Measurements from ENCODE around the gene ROR2. TPM values are rescaled to one million over a fixed set of nuclear protein-coding genes. Genes with fewer than 3 reads are reported as not detected.

Gene ROR2
- total RNA-seq, 1 experiment from 2014 or later, result 5.9 TPM

DNA sequence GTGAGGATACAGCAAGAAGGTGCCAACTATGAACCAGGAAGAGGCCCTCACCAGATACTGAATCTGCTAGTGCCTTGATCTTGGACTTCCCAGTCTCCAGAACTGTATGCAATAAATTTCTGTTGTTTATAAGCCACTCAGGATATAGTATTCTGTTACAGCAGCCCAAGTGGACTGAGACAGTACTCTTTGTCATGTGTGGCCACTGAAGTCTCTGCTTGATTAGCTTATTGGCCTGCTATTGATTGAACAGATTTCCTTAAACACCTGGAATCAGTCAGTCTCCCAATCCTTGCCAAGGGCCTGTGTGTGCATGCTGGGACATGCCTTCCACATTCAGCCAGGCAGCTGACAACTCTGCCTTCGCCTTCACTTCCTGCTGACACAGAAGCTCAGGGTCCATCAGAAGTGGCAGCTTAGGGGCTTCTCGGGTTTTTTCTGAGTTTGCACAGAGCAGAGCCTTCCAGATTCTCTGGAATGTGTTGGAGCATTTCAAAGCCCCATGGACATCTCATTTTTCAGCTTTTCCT is 13.7 kb upstream of the ROR2 start:
- CTCF ChIA-PET, result interaction anchor here (0.6 kb wide), 1 partner anchor 9 kb away, joined by 3 read pairs; no protein-coding TSS in a partner anchor

DNA sequence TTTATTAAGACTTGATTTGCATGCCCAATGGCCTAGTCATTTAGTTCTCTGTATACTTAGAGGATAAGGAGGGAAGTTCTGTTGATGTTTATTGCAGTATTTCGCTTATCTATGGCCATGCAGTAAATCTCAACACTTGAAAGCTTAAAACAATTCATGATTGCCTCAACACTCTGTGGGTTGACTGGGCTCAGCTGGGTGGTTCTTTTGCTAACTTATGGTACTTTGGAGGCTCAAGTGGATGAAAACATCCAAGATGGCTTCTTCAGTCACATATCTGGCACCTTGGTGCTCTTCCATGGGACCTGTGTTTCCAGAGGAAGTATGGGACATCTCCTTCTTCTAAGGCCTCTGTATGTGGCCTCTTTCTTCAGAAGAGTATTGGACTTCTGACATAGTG is 10.3 kb upstream of the ROR2 start:
- Histone ChIP-seq H3K27ac (ENCODE audit: low read length) (no peak overlapping the region), H3K27me3 (ENCODE audit: control insufficient read depth, insufficient read depth, low read length) (no peaks in the 10 kb centered on the region), H3K9me3 (ENCODE audit: control insufficient read depth, insufficient read depth, low read depth, low read length) (no peaks in the 10 kb centered on the region), H3K36me3 (ENCODE audit: control insufficient read depth, insufficient read depth, low read length) (no peaks in the 10 kb centered on the region), H3K4me3 (ENCODE audit: low read depth in 2 of 2, low read length in 2 of 2) (no peak overlapping the region), H3K4me1 (ENCODE audit: control insufficient read depth, insufficient read depth, low read length) (no peaks in the 10 kb centered on the region)
- intact Hi-C loops (cut with micrococcal nuclease; ENCODE audit: unreplicated experiment) (no loop called here), in situ Hi-C loops (cut with HindIII; ENCODE audit: low pct_unique_long_range_greater_than_20kb, low sequenced_read_pairs) (no loop called here)
- DNase-seq (ENCODE audit: low read depth, low spot score) (no peak), ATAC-seq (no peak)
- TF ChIP-seq, protein P1, sequence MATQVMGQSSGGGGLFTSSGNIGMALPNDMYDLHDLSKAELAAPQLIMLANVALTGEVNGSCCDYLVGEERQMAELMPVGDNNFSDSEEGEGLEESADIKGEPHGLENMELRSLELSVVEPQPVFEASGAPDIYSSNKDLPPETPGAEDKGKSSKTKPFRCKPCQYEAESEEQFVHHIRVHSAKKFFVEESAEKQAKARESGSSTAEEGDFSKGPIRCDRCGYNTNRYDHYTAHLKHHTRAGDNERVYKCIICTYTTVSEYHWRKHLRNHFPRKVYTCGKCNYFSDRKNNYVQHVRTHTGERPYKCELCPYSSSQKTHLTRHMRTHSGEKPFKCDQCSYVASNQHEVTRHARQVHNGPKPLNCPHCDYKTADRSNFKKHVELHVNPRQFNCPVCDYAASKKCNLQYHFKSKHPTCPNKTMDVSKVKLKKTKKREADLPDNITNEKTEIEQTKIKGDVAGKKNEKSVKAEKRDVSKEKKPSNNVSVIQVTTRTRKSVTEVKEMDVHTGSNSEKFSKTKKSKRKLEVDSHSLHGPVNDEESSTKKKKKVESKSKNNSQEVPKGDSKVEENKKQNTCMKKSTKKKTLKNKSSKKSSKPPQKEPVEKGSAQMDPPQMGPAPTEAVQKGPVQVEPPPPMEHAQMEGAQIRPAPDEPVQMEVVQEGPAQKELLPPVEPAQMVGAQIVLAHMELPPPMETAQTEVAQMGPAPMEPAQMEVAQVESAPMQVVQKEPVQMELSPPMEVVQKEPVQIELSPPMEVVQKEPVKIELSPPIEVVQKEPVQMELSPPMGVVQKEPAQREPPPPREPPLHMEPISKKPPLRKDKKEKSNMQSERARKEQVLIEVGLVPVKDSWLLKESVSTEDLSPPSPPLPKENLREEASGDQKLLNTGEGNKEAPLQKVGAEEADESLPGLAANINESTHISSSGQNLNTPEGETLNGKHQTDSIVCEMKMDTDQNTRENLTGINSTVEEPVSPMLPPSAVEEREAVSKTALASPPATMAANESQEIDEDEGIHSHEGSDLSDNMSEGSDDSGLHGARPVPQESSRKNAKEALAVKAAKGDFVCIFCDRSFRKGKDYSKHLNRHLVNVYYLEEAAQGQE (IDR thresholded peaks at IDR 0.05; ENCODE audit: insufficient read depth in 1 of 2, low read depth in 2 of 2, low read length in 1 of 2), result no peak
- no peak for TF ChIP-seq SIN3A (IDR thresholded peaks at IDR 0.05; ENCODE audit: borderline replicate concordance, insufficient read depth, low read depth, low read length)
- TF ChIP-seq, protein P2, sequence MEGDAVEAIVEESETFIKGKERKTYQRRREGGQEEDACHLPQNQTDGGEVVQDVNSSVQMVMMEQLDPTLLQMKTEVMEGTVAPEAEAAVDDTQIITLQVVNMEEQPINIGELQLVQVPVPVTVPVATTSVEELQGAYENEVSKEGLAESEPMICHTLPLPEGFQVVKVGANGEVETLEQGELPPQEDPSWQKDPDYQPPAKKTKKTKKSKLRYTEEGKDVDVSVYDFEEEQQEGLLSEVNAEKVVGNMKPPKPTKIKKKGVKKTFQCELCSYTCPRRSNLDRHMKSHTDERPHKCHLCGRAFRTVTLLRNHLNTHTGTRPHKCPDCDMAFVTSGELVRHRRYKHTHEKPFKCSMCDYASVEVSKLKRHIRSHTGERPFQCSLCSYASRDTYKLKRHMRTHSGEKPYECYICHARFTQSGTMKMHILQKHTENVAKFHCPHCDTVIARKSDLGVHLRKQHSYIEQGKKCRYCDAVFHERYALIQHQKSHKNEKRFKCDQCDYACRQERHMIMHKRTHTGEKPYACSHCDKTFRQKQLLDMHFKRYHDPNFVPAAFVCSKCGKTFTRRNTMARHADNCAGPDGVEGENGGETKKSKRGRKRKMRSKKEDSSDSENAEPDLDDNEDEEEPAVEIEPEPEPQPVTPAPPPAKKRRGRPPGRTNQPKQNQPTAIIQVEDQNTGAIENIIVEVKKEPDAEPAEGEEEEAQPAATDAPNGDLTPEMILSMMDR (IDR thresholded peaks at IDR 0.05), result no peak
- TF ChIP-seq TCF7L2 (IDR thresholded peaks at IDR 0.05; ENCODE audit: low read depth, low read length), result no peak
- no peak for TF ChIP-seq POLR2AphosphoS5 (IDR thresholded peaks at IDR 0.05; ENCODE audit: low read depth, low read length)
- ChIA-PET CTCF (no interaction called here), POLR2A (no interaction called here)
- BruUV-seq (replicated peaks), result no TSS peak

More for the DNA sequence above, 13.7 kb upstream of the ROR2 start:
- intact Hi-C loops (cut with micrococcal nuclease; ENCODE audit: unreplicated experiment) (no loop called here), in situ Hi-C loops (cut with HindIII; ENCODE audit: low pct_unique_long_range_greater_than_20kb, low sequenced_read_pairs) (no loop called here)
- no TSS peak for BruUV-seq (replicated peaks)
- POLR2A ChIA-PET, result no interaction called here
- DNase-seq (ENCODE audit: low read depth, low spot score) (no peak), ATAC-seq (no peak)
- Histone ChIP-seq H3K4me3 (ENCODE audit: low read depth in 2 of 2, low read length in 2 of 2) (no peak overlapping the region), H3K9me3 (ENCODE audit: control insufficient read depth, insufficient read depth, low read depth, low read length) (no peaks in the 10 kb centered on the region), H3K4me1 (ENCODE audit: control insufficient read depth, insufficient read depth, low read length) (no peaks in the 10 kb centered on the region), H3K27ac (ENCODE audit: low read length) (no peak overlapping the region), H3K27me3 (ENCODE audit: control insufficient read depth, insufficient read depth, low read length) (no peaks in the 10 kb centered on the region; the same call in 1 of the 2 replicates), H3K36me3 (ENCODE audit: control insufficient read depth, insufficient read depth, low read length) (no peaks in the 10 kb centered on the region)
- TF ChIP-seq, protein P1 (IDR thresholded peaks at IDR 0.05; ENCODE audit: insufficient read depth in 1 of 2, low read depth in 2 of 2, low read length in 1 of 2), result no peak
- TF ChIP-seq TCF7L2 (IDR thresholded peaks at IDR 0.05; ENCODE audit: low read depth, low read length) (no peak), SIN3A (IDR thresholded peaks at IDR 0.05; ENCODE audit: borderline replicate concordance, insufficient read depth, low read depth, low read length) (no peak), POLR2AphosphoS5 (IDR thresholded peaks at IDR 0.05; ENCODE audit: low read depth, low read length) (no peak)
- TF ChIP-seq, protein P2 (IDR thresholded peaks at IDR 0.05), result no peak

All from Panc1 (cell line).